Activated T-helper 1 cell treated with Interleukin-2 at 50 U/mL for 16 hours (primary cell): Measurements from ENCODE around the gene ACRBP.

Experiments used
- DNase-seq: peaks from one replicate; pipeline ENCODE4 v3.0.0-alpha.2; 2020; ENCODE audit warnings: low read depth

Gene ACRBP

DNA sequence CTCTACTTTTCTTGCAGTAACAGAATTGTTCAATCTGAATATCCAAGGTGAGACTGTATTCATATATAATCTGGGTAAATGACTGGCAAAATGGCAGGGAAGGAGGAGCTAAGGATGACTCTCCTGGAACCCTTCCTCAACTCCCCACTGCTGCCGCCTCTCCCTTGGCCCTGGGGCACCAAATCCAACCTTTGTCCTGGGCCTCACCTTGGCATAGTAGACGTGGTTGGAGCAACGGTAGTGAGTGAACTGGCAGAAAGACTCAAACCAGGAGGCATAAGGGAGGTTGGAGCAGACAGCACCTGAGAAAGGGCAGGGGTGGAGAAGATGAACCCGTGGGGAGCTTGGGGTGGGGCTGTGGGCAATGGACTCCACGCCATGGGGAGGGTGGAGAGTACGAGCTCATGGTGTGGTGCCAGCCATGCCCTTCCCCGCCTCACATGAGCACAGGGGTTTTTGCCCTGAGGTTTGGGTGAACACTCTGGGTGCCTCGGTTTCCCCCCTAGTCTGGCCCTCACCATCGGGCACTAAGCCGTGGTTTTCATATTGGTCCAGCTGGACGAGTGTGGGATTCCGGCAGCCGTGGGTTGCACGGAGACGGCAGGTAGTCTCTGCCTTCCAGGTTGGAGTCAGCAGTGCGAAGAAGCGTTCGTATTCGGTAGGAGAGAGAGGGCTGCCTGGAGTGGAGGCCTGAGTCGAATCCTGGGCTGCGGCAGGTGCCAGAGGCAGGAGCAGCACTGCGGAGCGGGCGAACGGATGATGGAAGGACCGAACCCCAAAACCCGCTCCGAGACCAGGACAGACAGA, 753 bp downstream of the ACRBP start:
- no peak for DNase-seq

DNA sequence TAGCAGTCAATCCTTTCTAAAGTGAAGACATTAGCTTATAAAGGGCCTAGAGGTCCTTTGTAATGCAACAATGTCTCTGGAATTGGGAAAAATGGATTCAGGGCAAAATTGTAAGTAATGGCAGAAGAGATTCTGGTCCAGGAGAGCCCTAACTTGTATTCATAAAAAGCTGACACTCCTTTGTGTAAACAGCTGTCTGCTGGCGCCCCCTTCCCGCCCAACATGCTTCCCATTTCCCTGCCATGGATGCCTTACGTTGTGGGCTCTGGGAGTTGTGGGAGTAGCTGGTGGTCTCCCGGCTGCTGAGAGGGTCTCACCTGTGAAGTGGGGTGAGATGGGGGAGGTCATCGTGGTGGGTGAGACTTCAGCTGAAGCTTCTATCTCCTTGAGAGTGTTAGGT, 2.3 kb downstream of the ACRBP start:
- no peak for DNase-seq

DNA sequence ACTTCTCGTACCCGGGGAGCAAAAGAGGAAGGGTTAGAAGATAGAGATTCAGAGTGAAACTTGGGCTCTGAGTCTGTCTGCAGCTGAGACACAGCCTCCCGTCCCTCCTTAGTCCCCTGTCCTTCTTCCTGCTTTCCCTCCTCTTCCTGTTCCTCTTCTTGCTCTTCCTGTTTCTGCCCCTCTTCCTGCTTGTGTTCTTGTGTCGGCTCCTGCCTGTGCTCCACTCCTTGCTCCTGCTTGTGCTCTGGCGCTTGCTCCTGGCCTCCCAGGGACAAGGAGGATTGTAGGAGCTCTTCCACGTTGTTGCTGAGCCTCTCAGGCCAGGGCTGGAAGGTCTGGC, 3.0 kb downstream of the ACRBP start:
- no peak for DNase-seq

DNA sequence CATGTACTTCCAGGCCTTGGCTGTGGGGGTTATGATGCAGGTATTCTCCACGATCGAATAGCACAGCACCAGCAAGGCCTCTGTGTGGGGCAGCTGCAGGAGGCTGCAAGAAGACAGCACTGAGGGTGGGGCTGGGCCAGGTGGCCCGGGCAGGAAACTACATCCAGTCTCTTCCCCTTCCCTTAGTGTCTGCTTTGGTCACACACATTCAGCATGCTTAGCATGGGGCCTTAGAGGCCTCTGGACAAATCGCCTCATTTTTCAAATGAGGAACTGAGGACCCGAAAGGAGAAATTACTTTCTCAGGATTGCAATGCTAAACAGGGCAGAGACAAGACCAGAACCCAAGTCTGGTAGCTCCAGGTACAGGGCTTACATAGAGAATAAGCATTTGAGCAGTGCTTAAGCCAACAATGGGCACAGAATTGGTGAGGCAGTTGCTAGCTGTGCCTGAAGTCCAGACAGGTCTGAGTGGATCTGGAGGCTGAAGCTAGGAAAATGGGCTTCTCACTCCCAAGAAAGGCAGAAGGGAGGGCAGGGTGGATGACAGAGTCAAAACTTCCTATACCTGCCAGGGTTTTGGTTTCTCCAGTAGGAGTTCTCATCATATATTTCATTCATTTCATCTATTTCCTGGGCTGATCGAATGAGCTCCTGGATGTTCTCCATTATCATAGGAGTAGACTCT, 3.5 kb downstream of the ACRBP start:
- no peak for DNase-seq

DNA sequence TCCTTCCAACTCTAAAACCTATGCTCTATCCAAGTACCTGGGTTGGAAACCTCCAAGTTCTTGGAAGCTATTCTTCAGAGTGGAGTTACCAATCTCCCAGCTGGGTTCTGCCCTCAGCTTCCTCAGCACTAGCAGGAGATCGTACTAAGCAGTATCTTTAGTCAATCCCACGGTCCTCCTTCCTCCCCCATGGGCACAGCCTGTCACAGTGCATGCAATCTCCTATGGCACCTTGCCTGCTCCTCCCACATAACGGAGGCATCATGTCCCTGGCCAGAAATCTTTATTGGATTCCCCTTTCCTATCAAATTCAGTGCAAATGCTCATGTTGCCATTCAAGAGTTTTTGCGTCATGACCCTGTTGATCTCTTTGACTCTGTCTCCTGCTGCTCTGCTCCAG, 6.1 kb downstream of the ACRBP start:
- DNase-seq: no peak

DNA sequence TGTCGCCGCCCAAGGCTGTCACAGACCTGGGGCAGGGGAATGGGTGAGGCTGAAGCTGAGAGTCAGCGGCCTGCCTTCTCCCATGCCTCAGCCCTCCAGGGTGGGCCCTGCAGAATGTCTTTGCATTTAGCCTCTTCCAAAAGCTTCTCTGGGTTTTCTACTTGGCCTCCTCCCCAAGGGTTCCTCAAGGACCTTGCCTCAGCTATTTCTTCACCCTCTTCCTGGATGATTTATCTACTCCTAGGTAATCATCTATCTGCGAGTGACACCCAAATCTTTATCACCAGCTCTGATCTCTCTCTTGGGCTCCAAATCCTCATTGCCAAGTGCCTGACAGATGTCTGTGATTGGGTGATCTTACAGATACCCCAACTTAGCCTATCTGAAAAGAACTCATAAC, 6.7 kb downstream of the ACRBP start:
- DNase-seq: no peak

DNA sequence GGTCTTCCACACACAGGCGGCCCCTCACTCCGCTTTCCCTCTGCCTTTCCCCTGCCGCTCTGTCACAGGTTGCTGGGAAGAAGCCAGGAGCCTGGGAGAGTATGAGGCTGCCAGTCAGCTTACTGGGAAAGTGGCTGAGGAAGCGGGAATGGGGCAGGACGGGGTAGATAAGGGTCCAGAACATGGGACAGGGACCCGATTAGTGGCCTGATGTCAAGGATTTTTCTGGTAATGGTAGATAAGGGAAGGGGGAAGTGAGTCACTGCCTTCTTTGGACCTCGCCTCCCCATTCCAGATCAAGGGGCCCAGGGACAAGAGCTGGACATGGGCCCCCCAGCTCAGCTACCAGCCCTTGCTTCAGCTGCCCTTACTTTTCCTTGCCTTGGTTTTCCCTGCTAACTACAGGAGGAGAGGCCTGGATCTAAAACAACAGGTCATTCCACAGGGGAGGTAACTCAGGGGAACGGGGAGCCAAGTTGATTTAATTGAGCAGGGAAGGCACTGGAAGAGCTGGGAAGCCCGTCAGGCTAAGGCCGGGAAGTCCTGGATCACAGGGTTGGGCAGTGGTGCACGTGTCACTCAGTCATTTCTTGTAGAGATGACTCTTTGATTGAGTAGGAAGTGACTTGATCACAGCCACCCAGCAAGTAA, 8.0 kb downstream of the ACRBP start:
- DNase-seq: no peak

DNA sequence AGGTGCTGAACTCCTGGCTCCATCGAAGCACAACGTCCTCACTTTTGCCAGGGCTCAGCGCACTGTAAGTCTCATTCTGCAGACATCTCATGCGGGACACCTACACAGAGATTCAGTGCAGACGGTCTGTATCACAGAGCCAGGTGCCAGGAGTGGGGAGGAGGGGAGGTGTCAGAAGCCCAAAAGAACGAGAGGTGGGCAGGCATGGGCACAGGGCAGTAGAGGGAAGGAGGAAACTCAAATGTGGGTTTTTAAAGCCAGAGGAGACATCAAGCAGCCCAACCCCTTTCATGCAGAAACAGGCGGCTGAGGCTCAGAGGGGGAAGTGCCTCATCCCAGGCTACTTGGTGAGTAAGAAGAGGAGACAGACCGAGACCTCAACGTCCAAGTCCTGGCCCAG, 8.9 kb downstream of the ACRBP start:
- no peak for DNase-seq

DNA sequence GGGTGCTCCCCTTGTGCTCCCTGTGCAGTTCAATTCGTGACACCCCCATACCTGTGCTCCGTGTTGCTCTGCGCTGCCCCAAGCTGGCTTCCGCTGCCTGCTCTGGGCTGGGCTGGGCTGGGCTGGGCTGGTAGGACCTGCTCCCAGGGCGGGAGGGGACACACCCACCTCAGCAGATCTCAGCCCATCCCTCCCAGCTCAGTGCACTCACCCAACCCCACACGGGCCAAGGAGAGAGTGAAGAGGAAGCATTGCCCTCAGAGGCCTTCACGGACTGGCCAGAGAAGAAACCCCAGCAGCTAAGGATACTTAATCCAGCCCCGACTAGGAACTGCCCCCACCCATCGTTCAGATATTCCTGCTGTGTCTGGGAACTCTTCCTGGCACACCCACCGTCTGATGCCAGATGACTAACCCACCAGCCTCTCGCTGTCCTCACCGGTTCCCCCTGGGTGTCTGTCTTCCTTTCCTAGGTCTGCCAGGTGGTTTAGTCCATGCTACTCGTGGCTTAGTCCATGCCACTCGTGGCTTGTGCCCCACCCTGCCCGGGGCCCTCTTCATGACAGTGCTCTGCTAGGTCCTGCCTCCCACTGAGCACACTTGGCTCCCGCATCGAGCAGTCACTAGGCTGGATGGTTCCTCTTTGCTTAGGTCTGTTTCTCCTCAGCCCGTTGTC, 11.2 kb downstream of the ACRBP start, which contains the start of gene LPAR5:
Gene LPAR5, minus strand, starts transcription at position 104 of the 676 bp plus-strand sequence. CDS start 14,711 bp downstream, outside the sequence.
- no peak for DNase-seq

DNA sequence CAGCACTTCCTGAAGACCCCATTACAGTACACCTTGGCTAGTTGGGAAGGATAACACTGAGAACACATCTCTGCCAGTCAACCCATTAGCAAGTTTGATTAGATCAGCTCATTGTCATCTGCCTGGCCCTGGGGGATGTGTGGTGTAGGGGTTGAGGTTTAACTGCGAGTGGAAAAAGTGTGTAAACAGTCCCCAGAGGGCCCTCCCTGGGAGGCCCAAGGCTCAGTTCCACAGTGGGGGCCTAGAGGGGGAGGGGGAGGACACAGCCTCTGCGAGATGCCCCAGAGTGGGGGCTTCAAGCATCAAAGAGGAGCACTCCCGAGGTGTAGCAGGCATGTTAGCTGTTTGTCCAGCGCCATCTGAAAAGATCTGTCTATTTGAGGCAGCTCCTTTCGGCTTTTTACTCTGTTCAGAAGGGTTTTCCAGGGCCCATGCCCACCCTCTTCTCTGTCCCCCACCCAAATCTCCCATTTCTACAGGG, 11.8 kb downstream of the ACRBP start:
- DNase-seq: peak; percentile 20

DNA sequence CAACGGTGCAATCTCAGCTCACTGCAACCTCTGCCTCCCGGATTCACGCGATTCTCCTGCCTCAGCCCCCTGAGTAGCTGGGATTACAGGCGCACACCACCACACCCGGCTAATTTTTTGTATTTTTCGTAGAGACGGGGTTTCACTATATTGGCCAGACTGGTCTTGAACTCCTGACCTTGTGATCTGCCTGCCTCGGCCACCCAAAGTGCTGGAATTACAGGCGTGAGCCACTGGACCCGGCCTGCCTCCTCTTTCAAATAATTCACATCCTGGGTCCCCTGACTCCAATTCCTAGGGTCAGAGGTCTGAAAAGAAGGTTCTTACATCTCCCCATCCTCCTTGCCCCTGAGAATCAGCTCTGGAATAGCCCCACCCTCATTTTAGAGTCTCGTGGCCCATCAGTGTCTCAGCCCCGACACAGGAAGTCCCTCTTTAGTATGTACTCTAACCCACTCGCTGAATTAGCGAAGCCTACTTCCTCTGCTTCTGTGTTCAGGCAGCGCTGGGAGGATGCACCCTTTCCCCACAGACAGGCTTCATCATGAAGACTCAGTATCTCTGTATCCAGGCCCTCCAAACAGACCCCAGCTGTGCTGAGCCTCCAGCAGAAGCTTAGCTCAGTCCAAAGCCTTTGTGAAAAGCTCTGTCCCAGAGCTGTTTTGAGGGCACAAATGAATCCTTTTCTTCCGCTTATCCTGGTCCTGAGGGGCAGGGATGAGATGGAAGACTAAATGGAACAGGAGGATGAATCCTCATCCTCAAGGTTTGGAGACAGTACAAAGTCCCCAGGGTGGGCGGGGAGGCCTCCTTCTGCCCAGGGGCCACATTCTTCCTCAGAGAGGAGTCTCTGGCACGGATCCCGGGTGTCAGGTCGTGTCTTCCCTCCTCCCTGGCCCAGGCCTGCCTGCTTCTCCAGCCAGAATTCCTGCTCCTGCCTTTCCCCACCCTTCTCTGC, 14.9 kb downstream of the ACRBP start:
- DNase-seq: no peak

DNA sequence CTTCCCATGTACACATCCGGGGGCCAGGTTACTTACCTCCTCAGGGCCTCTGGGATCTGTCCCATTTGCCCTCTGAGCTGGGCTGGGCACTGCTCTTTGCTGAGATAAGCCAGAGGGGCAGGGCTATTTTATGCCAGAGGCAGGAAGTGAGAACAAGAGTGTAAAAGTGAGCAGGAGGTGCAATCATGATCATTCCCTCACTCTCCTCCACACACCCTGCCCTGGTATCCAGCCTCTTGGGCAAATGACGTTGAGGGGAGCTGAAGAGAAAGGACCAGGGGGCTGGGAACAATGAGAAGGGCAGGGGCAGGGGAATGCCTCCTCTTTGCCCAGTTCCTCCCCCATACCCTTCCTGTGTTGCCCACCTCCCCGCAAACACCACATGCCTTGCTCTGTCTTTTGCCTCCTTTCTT, 15.7 kb downstream of the ACRBP start:
- DNase-seq: no peak

DNA sequence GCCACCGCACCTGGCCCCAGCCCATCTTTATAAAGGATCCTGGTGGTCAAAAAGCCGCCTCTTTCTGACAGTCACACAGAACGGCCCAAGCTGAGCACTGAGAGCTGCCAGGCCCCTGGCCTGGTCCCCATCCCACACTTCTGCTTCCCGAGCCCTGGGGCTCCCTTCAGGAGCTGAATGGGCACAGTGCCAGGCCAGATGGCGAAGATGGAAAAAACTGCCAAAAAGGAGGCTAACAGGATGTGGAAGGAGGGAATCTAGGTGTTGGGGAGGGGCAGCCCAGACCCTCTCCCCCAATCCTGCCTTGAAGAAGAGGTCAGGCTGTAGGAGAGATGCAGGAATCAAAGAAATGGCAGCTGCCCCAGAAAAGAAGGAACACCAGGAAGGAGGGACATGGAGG, 16.5 kb downstream of the ACRBP start:
- no peak for DNase-seq

DNA sequence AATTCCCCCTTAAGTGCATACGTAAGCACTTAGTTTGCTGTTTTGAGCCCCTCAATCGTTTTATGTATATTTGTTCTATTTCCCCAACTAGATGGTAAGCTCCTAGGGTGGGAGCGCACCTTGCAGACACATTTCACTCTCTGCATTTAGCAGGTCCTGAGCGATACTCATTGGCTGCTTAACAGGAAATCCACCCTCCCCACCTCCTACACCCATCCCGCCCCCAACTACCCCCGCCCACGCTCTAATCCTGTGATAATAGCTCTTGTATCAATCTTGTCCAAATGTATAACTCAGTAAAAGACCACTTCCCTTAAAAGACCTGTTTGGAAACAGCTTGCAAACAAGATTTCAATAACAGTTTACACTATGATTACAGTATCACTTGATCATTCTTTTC, 19.6 kb downstream of the ACRBP start:
- no peak for DNase-seq

DNA sequence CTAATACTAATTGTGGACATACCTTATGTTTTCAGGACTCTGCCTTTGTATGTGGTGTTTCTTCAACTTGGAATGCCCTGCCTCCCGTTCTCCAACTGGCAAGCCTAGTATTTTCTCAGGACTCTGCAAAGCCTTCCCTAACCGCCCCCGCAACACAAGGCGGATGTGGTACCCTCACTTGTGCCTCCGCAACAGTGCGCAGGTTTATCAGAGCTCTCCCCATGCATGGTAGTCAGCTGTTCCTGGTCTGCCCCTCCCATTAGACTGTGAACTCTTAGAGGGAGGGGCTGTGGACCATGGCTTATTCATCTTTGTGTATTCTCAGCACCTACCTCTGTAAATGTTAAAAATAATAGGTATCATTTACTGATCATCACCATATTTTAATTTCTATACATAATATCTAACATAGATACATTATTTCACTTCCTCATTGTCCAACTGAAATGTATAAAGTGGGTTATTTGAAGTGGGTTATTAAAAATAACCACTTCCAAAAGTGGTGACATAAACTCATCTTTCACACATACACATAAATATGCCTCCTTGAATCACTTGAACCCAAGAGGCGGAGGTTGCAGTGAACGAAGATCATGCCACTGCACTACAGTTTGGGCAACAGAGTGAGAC, 20.5 kb downstream of the ACRBP start:
- no peak for DNase-seq

DNA sequence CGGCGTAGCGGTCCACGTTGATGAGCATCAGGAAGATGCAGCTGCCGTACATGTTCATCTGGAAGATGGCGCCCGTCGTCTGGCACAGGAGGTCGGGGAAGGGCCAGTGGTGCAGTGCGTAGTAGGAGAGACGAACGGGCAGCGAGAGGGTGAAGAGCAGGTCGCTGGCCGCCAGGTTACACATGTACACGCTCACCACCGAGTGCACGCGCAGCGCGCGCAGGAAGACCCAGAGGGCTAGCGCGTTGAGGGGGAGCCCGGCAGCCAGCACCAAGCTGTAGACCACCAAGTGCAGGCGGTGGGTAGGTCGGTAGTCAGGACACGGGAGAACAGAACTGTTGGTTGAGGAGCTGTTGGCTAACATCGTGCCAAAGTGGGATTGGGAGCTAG, 26.4 kb downstream of the ACRBP start:
- DNase-seq: no peak

DNA sequence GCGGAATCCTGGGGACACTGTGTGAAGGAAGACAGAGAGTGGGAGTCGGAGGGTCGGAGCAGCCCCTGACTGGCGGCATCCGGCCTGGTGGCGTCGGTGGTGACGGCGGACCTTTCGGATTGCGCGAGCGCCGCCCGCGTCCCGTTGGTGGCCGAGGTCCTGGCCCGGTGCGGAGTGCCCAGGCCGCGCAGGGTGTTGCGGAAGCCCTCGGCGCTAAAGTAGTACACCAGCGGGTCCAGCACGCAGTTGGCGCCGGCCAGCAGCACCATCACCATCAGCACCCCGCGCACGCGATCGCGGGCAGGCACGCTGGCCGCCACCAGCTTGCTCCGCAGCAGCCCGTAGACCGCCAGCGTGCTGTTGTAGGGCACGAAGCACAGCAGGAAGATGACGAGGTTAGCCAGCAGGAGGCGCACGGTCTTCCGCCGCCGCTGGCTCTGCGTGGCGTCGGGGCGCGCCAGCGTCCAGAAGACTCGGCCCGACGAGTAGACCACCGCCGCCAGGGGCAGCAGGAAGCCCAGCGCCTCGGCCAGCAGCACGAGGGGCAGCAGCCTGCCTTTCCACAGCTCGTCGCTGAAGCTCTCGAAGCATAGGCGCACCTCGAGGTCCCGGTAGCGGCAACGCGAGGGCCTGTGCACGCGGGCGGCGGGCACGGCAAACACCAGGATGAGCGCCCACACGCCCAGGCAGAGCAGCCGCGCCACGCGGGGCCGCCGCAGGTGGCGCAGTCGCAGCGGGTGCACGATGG, 26.9 kb downstream of the ACRBP start:
- DNase-seq: no peak

DNA sequence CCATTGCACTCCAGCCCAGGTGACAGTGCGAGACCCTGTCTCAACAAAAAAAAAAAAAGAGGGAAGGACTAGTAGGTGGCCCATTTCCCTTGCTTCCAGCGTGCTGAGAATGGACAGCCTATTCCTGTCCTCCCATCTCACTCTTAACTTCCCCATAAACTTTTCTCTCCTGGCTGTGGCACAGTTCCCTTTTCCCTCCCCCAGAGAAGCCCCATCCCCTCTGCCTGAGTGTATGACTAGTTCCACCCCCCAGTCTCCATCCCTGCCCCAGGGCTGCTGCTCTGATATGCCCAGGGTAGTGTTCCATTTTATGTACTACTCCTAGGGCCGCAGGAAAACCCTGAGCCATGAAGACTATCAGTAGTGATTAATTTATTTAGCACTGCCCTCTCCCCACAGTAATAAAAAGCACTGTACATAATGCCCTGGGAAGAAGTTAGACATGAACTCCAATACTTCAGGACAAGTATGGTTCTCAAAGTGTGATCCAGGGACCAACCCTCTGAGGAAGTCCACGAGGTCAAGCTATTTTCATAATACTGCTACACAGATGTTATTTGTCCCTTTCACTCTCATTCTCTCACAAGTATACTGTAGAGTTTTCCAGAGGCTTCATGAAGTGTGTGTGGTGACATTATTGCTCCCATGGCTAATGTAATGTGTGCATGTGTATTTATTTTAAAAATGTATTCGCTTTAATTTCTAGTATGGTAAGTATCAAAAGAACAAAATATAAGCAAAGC, 28.6 kb downstream of the ACRBP start:
- DNase-seq: no peak

DNA sequence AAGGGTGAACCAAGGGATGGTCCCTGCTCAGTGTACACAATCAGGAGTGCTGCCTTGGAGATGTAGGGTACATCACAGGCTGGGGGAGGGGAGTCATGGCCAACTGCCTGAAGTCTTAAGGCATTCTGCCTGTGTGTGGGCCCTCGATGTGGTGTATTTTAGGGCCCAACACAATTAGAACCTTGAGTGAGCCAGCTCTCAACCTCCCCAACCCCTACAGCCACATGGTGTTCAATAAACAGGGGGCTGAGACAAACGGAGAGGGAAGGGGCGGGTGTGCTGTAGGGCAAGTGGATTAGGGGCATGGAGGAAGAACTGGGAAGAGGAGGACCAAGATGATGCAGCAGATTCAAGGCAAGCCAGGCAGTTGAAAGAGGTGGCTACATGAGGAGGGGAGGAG, 31.4 kb downstream of the ACRBP start:
- no peak for DNase-seq
